Adrenal gland (tissue), 5 donors: ENCODE data around the gene SHLD1.

Source experiments
- CTCF ChIP-seq, 6 experiments: fragments of 450-650 bp in 4 of 6; fragments of 200-600 bp in 2 of 6; sonication (generic) in 1 of 6; IDR thresholded peaks; 1 replicate in 5 of 6; 2 replicates in 1 of 6; pipeline versions ENCODE4 v1.5.1 to v1.8.0; 2016 to 2021; ENCODE audit warnings: antibody characterized with exemption in 6 of 6, mild to moderate bottlenecking in 2 of 6, moderate library complexity in 1 of 6
- POLR2A ChIP-seq, 2 donors: fragments of 450-650 bp; IDR thresholded peaks; one replicate each; pipeline ENCODE4 v1.6.1; 2017; ENCODE audit warnings: antibody characterized with exemption in 2 of 2, mild to moderate bottlenecking in 2 of 2, moderate library complexity in 1 of 2
- donor health status: DM: no; HTN: no; CAD: no.

- TF ChIP-seq CTCF (IDR thresholded peaks at IDR 0.05) (no peak), POLR2A (IDR thresholded peaks at IDR 0.05) (no peak)
These were observed 12.6 kb upstream of the SHLD1 start for GRCh38 chr20:5737619-5737953.
